Fibroblast of lung (primary cell): ENCODE measurements around the gene IMMT.

ENCODE experiments used
- CTCF ChIP-seq, 2 donors: IDR thresholded peaks in 1 of 2; conservative IDR thresholded peaks in 1 of 2; 1 replicate in 1 of 2; 2 replicates in 1 of 2; pipeline ENCODE4 v1.5.1; 2011 to 2012; ENCODE audit warnings: low read length in 2 of 2, control low read depth in 1 of 2, inconsistent platforms in 1 of 2, low read depth in 1 of 2, mild to moderate bottlenecking in 1 of 2
- EZH2 ChIP-seq: IDR thresholded peaks from 2 replicates; pipeline ENCODE4 v1.5.1; 2012; ENCODE audit warnings: low read length, control low read depth, mild to moderate bottlenecking; ENCODE audit errors: missing control alignments

- TF ChIP-seq CTCF (conservative IDR thresholded peaks at IDR 0.05 in 1 of 2, IDR thresholded peaks at IDR 0.05 in 1 of 2; ENCODE audit: low read depth in 1 of 2, low read length in 2 of 2) (no peak), EZH2 (no peak)
These were observed 38.2 kb downstream of the IMMT start for GRCh38 chr2:86157009-86157556.
